SU-DHL-6 (cell line): Measurements from ENCODE around the gene CASK.

Experiments
- CTCF ChIP-seq: fragments of 200-600 bp; sonication (generic); IDR thresholded peaks from one replicate; pipeline ENCODE4 v1.5.1; 2017; ENCODE audit warnings: antibody characterized with exemption, mild to moderate bottlenecking, low read length, moderate library complexity; ENCODE audit not compliant: insufficient read depth, poor library complexity, severe bottlenecking
- EZH2phosphoT487 ChIP-seq: fragments of 200-600 bp; sonication (generic), shearing (Covaris generic); conservative IDR thresholded peaks from 2 replicates; pipeline ENCODE4 v1.6.1; 2018; ENCODE audit warnings: mild to moderate bottlenecking, antibody characterized with exemption, low read length, moderate library complexity, mixed read lengths

GRCh38 chrX:41621222-41621723, 302.1 kb downstream of the CASK start:
- TF ChIP-seq CTCF (no peak), EZH2phosphoT487 (no peak)
